Esophagus (tissue), 2 donors: ENCODE results near the gene PTPRM. TPM values are rescaled to one million over a fixed set of nuclear protein-coding genes. Genes with fewer than 3 reads are reported as not detected.

Experiments used
- H3K27ac ChIP-seq, 2 donors: one replicate each; pipeline ENCODE4 v1.5.1; 2013; ENCODE audit warnings: low read depth in 2 of 2, mild to moderate bottlenecking in 2 of 2, inconsistent platforms in 1 of 2, low read length in 1 of 2, moderate library complexity in 1 of 2
- H3K27me3 ChIP-seq, 2 donors: one replicate each; pipeline ENCODE4 v1.6.1; 2013; ENCODE audit warnings: low read length in 2 of 2, control low read depth in 1 of 2, mild to moderate bottlenecking in 1 of 2; ENCODE audit not compliant: insufficient read depth in 2 of 2, control insufficient read depth in 1 of 2
- H3K36me3 ChIP-seq, 2 donors: one replicate each; pipeline ENCODE4 v1.6.1; 2013; ENCODE audit warnings: low read length in 1 of 2; ENCODE audit not compliant: control insufficient read depth in 2 of 2, insufficient read depth in 2 of 2
- H3K4me1 ChIP-seq, 2 donors: one replicate each; pipeline ENCODE4 v1.6.1; 2013; ENCODE audit warnings: low read length in 1 of 2; ENCODE audit not compliant: control insufficient read depth in 2 of 2, insufficient read depth in 2 of 2
- H3K4me3 ChIP-seq, 2 donors: one replicate each; pipeline ENCODE4 v1.5.1; 2013; ENCODE audit warnings: low read length in 2 of 2, mild to moderate bottlenecking in 2 of 2, low read depth in 1 of 2, moderate library complexity in 1 of 2
- H3K9me3 ChIP-seq, 2 donors: one replicate each; pipeline ENCODE4 v1.6.1; 2013; ENCODE audit warnings: mild to moderate bottlenecking in 2 of 2, low read depth in 1 of 2, low read length in 1 of 2, moderate library complexity in 1 of 2; ENCODE audit not compliant: control insufficient read depth in 2 of 2, insufficient read depth in 1 of 2
- WGBS, 2 donors: extraction: QIAGEN DNeasy Blood & Tissue Kit; methylation state at CpG; one replicate each; pipeline ENCODE4 v1.1.7; 2013; 5-methylcytosine and 5-hydroxymethylcytosine counted together
- polyA plus RNA-seq, 2 donors: library from polyadenylated mRNA; stranded (reverse); fragments of 200-250 nt; gene quantifications; one replicate each; pipeline ENCODE4 v1.2.3, GENCODE V29; 2013
- donor health status: healthy with polysubstance abuse.
- donor health status: Bipolar disorder and iron deficiency.

Gene PTPRM
- polyA plus RNA-seq, 2 donors: 6.3 to 10.4 TPM

DNA sequence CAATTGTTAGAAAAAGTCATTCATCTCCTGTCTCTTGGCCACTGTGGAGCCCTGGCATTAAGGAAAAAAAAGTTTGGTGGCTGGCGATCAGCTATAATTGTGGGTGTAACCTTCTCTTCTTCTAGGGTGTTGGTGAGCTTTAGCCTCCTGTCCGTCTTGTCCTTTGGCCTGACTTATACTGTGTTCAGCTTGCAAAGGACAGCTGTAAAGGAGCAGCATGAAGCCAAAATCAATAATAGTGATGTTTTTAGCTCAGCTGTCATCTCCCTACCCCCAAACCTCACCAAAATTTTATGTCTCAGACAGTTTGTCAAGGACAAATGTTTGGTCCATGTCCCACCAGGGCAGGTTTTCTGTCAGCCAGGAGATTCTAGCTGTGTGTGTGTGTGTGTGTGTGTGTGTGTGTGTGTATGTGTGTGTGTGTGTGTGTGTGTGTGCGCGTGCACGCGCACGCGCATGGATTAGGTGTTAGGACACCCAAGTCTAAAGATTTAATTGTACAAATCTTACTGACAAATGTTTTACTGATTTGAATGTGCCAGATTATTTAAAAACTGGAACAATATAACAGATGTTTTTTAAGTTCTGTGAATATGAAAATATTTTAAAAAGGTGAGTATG, 109.2 kb downstream of the PTPRM start:
- 82 to 86% methylated on average over 8 of the region's 8 CpGs for WGBS, 2 donors
- no peaks in the 10 kb centered on the region for H3K9me3 ChIP-seq
- H3K4me3 ChIP-seq: no peak overlapping the region
- H3K27me3 ChIP-seq: no peaks in the 10 kb centered on the region
- H3K27ac ChIP-seq: no peak overlapping the region
- H3K36me3 ChIP-seq: no peaks in the 10 kb centered on the region
- no peaks in the 10 kb centered on the region for H3K4me1 ChIP-seq

- Histone ChIP-seq H3K36me3 (no peaks in the 10 kb centered on the region), H3K4me3 (no peak overlapping the region), H3K27ac (no peak overlapping the region), H3K27me3 (no peaks in the 10 kb centered on the region), H3K4me1 (no peaks in the 10 kb centered on the region), H3K9me3 (no peaks in the 10 kb centered on the region)
- 75 to 77% methylated on average over 4 of the region's 4 CpGs for WGBS, 2 donors
Measured at GRCh38 chr18:7677001-7677400, 109.9 kb downstream of the PTPRM start.

GRCh38 chr18:7677424-7677823, 110.3 kb downstream of the PTPRM start:
- H3K27me3 ChIP-seq: no peaks in the 10 kb centered on the region
- H3K36me3 ChIP-seq: no peaks in the 10 kb centered on the region
- no peak overlapping the region for H3K4me3 ChIP-seq
- WGBS, 2 donors: 82 to 85% methylated on average over 4 of the region's 4 CpGs
- no peaks in the 10 kb centered on the region for H3K4me1 ChIP-seq
- no peak overlapping the region for H3K27ac ChIP-seq
- no peaks in the 10 kb centered on the region for H3K9me3 ChIP-seq

DNA sequence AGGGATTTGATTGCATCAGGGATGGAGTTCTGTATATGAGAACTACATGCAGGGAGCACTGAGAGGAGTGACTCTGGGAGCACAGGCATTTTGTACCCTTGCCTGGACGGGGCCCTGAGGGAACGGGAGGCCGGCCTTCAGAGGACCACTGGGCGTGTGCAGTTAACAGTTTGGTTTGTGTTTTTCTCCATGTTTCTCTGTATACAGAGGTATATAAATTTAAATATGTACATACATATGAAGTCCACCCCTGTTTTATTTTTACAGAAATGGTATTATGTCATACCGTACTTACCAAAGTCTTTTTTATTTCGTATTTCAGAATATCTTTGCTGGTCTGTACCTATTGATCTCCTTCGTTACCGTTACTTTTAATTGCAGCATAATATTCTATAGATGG, 111.3 kb downstream of the PTPRM start:
- Histone ChIP-seq H3K4me3 (no peak overlapping the region), H3K27ac (no peak overlapping the region), H3K9me3 (no peaks in the 10 kb centered on the region), H3K36me3 (no peaks in the 10 kb centered on the region), H3K27me3 (no peaks in the 10 kb centered on the region), H3K4me1 (no peaks in the 10 kb centered on the region)
- WGBS, 2 donors: 92 to 95% methylated on average over 8 of the region's 8 CpGs

DNA sequence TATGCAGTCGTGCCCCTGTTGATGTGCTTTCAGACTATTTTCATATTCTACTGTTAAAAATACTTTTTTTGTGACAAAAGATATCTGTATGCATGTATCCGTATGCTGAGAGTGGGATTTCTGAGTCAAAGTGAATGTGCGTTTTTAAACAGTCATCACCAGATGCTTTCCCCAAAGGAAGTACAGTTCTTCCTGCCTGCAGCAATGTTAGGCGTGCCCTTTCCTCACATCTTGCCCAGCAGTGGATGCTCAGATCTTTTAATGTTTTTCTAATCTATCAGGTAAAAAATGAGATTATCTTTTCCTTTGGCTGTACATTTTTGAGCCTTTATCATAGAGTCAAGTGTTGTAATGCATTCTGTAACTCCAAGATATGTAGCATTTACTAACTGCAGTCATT, 111.7 kb downstream of the PTPRM start:
- no peaks in the 10 kb centered on the region for H3K4me1 ChIP-seq
- H3K27me3 ChIP-seq: no peaks in the 10 kb centered on the region
- WGBS, 2 donors: 77 to 80% methylated on average over 4 of the region's 4 CpGs
- no peak overlapping the region for H3K27ac ChIP-seq
- H3K4me3 ChIP-seq: no peak overlapping the region
- no peaks in the 10 kb centered on the region for H3K9me3 ChIP-seq
- no peaks in the 10 kb centered on the region for H3K36me3 ChIP-seq

GRCh38 chr18:7681298-7681697, 114.2 kb downstream of the PTPRM start:
- H3K4me3 ChIP-seq: no peak overlapping the region
- H3K9me3 ChIP-seq: no peaks in the 10 kb centered on the region
- no peaks in the 10 kb centered on the region for H3K4me1 ChIP-seq
- WGBS, 2 donors: 64 to 72% methylated on average over 3 of the region's 3 CpGs
- H3K36me3 ChIP-seq: no peaks in the 10 kb centered on the region
- no peak overlapping the region for H3K27ac ChIP-seq
- H3K27me3 ChIP-seq: no peaks in the 10 kb centered on the region

DNA sequence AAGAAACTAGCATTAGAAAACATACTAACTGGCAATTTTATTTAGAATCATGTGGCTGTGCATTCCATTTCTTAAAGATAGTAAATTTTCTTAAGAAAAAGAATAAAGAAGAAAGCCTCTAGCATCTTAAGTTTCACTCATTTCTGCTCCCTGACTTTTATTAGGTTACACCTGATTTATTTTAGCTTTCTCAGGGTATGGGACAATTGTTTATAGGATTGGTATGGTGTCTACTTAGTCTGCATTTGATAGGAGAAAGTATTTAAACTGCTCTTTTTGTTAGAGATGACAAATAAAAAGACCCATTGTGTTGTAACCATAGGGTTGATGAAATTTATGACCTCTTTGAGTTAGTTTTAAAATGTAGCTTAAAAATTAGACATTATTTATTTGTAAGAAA, 115.2 kb downstream of the PTPRM start:
- Histone ChIP-seq H3K27ac (no peak overlapping the region), H3K9me3 (no peaks in the 10 kb centered on the region), H3K27me3 (no peaks in the 10 kb centered on the region), H3K4me1 (no peaks in the 10 kb centered on the region), H3K36me3 (no peaks in the 10 kb centered on the region), H3K4me3 (no peak overlapping the region)

DNA sequence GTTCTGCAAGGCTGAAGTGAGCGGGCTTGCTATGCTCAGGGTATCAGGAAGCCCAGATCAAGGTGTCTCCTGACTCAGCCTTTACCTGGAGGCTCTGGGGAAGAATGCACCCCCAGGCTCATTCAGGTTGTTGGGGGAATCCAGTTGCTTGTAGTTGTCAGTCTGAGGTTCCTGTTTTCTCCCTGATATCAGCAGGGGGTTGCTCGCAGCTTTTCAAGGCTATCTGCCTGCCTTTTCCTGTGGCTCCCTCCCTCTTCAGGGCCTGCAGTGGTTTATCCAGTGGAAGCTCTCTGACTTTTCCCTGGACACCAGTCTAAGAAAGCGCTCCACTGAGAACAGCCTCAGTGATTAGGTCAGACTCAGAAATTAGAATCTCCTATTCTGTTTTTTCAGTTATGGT, 116.6 kb downstream of the PTPRM start:
- no peaks in the 10 kb centered on the region for H3K4me1 ChIP-seq
- H3K27me3 ChIP-seq: no peaks in the 10 kb centered on the region
- no peaks in the 10 kb centered on the region for H3K9me3 ChIP-seq
- H3K36me3 ChIP-seq: no peaks in the 10 kb centered on the region
- no peak overlapping the region for H3K27ac ChIP-seq
- 91% methylated on average over 3 of the region's 3 CpGs for WGBS, 2 donors
- H3K4me3 ChIP-seq: no peak overlapping the region

DNA sequence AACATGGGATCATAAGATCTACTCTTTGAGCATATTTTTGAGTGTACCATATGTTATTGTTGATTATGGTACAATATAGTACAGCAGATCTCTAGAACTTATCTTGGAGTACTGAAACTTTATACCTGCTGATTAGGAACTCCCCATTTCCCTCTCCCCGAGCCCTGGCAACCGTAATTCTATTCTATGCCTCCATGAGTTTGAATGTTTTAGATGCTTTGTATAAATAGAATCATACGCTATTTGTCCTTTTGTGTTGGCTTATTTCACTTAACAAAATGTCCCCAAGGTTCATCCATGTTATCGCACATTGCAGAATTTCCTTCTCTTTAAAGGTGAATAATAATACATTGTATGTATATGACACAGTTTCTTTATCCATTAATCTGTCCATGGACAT, 117.2 kb downstream of the PTPRM start:
- Histone ChIP-seq H3K27ac (no peak overlapping the region), H3K4me3 (no peak overlapping the region), H3K36me3 (no peaks in the 10 kb centered on the region), H3K27me3 (no peaks in the 10 kb centered on the region), H3K9me3 (no peaks in the 10 kb centered on the region), H3K4me1 (no peaks in the 10 kb centered on the region)
- WGBS, 2 donors: 95 to 96% methylated on average over 4 of the region's 4 CpGs

GRCh38 chr18:7684966-7685365, 117.8 kb downstream of the PTPRM start:
- Histone ChIP-seq H3K27me3 (no peaks in the 10 kb centered on the region), H3K36me3 (no peaks in the 10 kb centered on the region), H3K4me1 (no peaks in the 10 kb centered on the region), H3K27ac (no peak overlapping the region), H3K4me3 (no peak overlapping the region), H3K9me3 (no peaks in the 10 kb centered on the region)
- WGBS, 2 donors: 70 to 78% methylated on average over 3 of the region's 3 CpGs
